NCI-H146 (cell line): ENCODE data around the gene ALDH7A1.
"Not testable (repeated sequence)": the region's sequence is repeated elsewhere in the genome, so short reads cannot be mapped to it uniquely, and the experiment has no call there.

ENCODE experiments used
- DNase-seq: peaks from one replicate; lab custom pipeline; 2025; lab: John Stamatoyannopoulos, UW

The ALDH7A1 gene

DNA sequence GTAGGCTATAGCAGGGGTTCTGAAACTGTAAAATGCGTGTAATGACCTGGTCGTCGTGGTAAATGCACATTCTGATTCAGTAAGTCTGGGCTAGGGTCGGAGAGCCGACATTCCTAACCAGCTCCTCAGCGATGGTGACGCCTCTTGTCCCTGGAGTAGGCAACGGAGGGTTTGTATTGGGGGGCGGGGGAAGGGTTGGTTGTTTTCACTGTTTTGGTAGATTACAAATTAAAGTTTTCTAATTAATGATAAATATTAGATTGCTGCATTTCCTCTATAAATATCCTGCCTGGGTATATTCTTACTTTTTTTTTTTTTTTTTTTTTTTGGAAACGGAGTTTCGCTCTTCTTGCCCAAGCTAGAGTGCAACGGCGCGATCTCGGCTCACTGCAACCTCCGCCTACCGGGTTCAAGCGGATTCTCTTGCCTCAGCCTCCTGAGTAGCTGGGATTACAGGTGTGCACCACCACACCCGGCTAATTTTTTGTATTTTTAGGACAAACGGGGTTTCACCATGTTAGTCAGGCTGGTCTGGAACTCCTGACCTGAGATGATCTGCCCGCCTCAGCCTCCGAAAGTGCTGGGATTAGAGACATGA is 566 bp upstream of the ALDH7A1 start:
- DNase-seq, result no peak

GRCh38 chr5:126591549-126591948 is 3.5 kb downstream of the ALDH7A1 start:
- no peak for DNase-seq

- no peak for DNase-seq
Observed at GRCh38 chr5:126589536-126590297, 5.3 kb downstream of the ALDH7A1 start.

DNA sequence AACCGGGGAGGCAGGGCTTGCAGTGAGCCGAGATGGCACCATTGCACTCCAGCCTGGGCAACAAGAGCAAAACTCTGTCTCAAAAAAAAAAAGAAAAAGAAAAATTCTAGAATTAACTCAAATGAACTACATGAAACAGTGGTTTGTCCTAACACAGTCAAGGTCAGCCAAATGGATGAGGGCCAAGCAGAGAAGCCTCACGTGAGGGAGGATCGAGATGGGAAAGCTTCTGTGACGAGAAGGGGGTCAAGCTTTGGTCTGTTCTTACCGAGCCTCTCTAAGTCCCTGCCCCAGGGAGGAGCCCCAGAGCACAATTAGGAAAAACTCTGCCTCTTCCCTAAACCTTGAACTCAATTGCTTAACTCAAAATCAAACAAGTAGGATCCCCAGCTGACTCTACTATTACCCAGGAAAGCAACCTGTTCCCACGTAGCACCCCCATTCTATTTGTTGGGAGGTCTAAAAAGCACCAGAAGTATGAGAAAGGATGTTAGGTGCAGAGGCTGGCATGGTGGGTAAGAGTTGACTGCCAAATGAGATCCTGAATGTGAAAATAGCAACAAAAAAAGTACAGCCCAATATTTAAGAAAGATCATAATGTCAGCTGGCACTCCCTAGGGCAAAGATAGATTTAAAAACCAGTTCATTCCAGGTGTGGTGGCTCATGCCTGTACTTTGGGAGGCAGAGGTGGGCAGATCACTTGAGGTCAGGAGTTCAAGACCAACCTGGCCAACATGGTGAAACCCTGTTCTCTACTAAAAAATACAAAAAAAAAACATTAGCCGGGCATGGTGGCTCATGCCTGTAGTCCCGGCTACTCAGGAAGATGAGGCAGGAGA is 7.2 kb downstream of the ALDH7A1 start:
- no peak for DNase-seq

DNA sequence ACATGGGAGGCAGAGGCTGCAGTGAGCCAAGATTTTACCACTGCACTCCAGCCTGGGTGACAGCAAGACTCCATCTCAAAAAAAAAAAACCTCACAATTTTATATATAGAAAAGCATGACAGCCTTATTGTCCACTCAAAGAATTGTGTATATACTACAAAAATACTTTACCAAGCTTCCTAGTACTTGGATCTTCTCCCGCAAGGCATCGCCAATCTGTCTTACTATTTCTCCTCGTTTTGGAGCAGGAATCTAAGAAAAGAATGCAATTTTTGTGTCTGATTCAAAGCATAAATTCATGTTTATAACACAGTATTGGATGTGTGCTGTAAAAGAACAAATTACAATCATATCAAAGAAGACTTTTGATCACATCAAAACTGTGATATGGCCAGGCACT is 11.3 kb downstream of the ALDH7A1 start:
- no peak for DNase-seq

DNA sequence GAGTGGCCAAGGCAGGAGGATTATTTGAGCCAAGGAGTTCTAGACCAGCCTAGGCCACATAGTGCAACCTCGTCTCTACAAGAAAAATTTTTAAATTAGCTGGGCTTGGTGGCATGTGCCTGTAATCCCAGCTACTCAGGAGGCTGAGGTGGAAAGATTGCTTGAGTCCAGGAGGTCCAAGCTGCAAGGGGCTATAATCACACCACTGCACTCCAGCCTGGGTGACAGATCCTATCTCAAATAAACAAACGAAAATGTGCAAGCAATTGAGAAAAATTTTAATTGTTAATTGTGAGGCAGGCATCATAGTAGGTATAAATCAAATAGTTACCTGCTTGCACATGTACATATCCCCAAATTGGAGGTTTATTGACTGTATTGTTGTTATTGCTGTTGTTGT is 15.3 kb downstream of the ALDH7A1 start:
- DNase-seq, result no peak

GRCh38 chr5:126577415-126577814 is 17.6 kb downstream of the ALDH7A1 start:
- no peak for DNase-seq

GRCh38 chr5:126576974-126577373 is 18.0 kb downstream of the ALDH7A1 start:
- DNase-seq, result no peak

DNA sequence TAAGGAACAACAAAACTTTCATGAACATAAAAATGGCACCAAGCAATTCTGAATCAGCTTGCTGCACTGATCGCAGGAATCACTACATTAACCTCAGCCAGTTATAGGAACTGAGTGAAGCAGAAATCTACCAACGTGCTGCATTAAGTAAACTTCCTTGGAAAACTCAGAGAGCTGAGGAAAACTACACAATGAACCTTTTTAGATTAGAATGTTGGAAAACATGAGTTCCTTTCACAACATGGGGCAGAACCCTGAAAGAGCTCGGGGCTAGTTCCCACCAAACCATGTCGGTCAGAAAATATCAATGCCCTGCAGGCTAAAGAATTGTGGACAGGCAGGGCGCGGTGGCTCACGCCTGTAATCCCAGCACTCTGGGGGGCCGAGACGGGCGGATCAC is 19.4 kb downstream of the ALDH7A1 start:
- DNase-seq, result no peak

GRCh38 chr5:126568206-126568755 is 26.7 kb downstream of the ALDH7A1 start:
- DNase-seq, result no peak

DNA sequence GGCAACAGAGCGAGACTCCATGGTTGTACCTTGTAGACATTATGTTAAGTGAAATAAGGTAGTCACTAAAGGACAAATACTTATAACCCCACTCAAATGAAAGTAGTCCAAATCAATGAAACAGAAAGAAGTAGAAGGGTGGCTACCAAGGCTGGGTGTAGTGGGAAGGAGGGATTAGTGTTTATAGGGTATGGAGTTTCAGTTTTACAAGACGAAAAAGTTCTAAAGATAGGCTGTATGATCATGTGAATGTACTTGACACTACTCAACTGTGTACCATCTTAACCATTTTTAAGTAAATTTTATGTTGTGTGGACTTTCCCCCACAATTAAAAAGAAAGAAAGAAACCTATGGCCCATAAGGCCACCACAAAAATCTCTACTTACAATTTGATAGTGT is 32.2 kb downstream of the ALDH7A1 start:
- DNase-seq, result no peak

GRCh38 chr5:126561908-126562307 is 33.1 kb downstream of the ALDH7A1 start:
- DNase-seq, result no peak

DNA sequence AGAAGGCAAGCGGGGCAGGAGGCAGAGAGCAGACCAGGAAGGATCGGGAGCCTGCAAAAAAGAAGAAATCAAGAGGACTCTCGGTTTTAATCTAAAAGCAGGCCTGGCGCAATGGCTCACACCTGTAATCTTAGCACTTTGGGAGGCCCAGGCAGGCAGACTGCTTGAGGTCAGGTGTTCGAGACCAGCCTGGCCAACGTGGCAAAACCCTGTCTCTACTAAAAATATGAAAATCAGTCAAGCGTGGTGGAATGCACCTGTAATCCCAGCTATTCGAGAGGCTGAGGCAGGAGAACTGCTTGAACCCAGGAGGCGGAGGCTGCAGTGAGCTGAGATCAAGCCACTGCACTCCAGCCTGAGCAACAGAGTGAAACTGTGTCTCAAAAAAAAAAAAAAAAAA is 39.9 kb downstream of the ALDH7A1 start:
- not testable (repeated sequence) for DNase-seq

DNA sequence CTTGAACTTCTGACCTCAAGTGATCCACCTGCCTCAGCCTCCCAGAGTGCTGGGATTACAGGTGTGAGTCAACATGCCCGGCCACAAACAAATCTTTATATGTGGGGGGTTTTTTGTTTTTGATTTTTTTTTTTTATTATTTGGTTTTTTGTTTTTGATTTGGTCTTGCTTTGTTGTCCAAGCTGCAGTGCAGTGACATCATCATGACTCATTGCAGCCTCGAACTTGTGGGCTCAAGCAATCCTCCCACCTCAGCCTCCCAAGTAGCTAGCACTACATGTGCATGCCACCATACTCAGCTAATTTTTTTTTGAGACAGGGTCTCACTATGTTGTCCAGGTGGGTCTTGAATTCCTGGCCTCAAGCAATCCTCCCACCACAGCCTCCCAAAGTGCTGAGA is 42.4 kb downstream of the ALDH7A1 start:
- DNase-seq, result no peak

GRCh38 chr5:126544087-126544740 is 50.8 kb downstream of the ALDH7A1 start:
- peak; percentile 39 for DNase-seq

DNA sequence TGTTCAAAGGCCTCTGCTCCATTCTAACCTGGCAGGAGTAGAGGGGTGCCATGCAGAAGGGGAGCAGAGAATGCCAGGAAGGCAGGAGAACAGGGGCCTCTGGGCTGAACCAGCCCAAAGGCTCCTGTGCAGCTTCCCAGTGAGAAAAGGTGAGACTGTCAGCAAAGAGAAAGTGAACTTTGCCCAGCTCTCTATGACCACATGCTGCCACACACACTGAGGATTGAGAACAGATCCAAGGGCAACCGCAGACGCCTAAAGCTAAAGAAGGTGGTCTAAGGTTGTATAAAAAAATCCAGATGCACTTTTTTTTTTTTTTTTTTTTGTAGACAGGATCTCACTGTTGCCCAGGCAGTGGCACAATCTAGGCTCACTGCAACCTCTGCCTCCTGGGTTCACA is 51.4 kb downstream of the ALDH7A1 start:
- DNase-seq, result no peak

DNA sequence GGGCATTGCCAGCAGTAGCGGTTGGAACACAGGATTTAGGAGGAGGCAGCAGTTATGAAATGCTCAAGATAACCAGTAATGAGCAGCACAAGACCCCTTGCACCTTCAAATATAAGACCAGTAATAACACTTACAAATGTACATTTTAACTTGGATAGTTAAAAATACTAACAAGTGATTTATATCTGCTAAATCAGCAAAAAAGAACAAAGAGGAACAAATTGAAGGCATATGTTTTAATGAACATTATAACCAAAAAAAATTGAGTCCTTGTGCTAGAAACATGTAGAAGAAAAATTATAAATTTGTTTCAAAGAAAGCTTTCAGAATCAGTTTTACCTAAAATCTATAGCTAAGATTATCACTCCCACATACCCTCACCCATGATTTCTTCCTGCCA is 52.0 kb downstream of the ALDH7A1 start:
- DNase-seq, result no peak

- no peak for DNase-seq
Observed at GRCh38 chr5:126542441-126542840, 52.6 kb downstream of the ALDH7A1 start.

- DNase-seq, result no peak
Observed at GRCh38 chr5:126540631-126541030, 54.4 kb downstream of the ALDH7A1 start.

DNA sequence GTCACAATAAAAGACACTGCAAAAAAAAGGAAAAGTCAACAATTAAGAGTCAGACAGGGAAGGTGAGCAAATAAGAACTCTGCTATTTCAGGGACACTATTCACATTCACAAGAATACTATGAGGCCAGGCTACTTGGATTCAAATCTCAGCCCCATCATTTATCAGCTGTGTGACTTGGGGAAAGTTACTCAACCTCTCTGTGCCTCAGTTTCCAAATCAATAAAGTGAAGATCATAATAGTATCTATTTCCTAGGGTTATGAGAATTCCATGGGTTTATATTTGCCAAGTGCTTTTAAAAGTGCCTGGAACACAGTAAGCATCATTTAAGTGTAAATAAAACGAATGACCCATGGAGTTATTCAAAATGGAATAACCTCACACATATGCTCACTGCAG is 56.4 kb downstream of the ALDH7A1 start:
- no peak for DNase-seq

- DNase-seq, result no peak
Observed at GRCh38 chr5:126536874-126537273, 58.1 kb downstream of the ALDH7A1 start.

GRCh38 chr5:126535856-126536545 is 59.0 kb downstream of the ALDH7A1 start:
- no peak for DNase-seq
